A549 treated with DMSO at 1 μM for 4 hours (cell line): Measurements from ENCODE around the gene FAM174C. TPM values are rescaled to one million over a fixed set of nuclear protein-coding genes. Genes with fewer than 3 reads are reported as not detected.

Source experiments
- total RNA-seq: library from RNA; stranded (reverse); fragments of 200-300 nt; extraction: Qiagen RNA extraction; gene quantifications from 5 replicates; pipeline ENCODE4 v1.2.3, GENCODE V29; 2022; ENCODE audit warnings: low read depth

FAM174C gene
- total RNA-seq = 50.5 to 96.1 TPM (median 82.6 TPM) in 5 replicates

GRCh38 chr19:1275260-1275975 lies at the start of gene FAM174C:
Gene FAM174C (plus strand): TSS chr19:1275530. CDS start chr19:1275550, 20 bp downstream.

GRCh38 chr19:1237754-1238368 lies 37.5 kb upstream of the FAM174C start, which contains the start of gene CBARP:
Gene CBARP (minus strand): TSS chr19:1238005. CDS start chr19:1236100, 1,905 bp downstream.

GRCh38 chr19:1241417-1242095 lies 33.8 kb upstream of the FAM174C start, which contains the start of gene ATP5F1D:
Gene ATP5F1D (plus strand): TSS chr19:1241751. CDS start chr19:1241851, 100 bp downstream.

GRCh38 chr19:1248139-1248785 lies 27.1 kb upstream of the FAM174C start, which contains the start of gene MIDN:
Gene MIDN (plus strand): TSS chr19:1248583. CDS start chr19:1250297, 1,714 bp downstream.

GRCh38 chr19:1269065-1269477 lies 6.3 kb upstream of the FAM174C start, which contains the start of gene CIRBP:
Gene CIRBP (plus strand): TSS chr19:1269332. CDS start chr19:1270934, 1,602 bp downstream.

GRCh38 chr19:1285737-1286360 lies 10.5 kb downstream of the FAM174C start, which contains the start of gene EFNA2:
Gene EFNA2 (plus strand): TSS chr19:1285873. CDS start chr19:1286169, 296 bp downstream.

Other genes with a start within 250 kb of the FAM174C start
- 48.4 to 58.7 TPM (median 53.6 TPM) in 5 replicates for gene CNN2, start 248.9 kb upstream of the FAM174C start, total RNA-seq
- 4.6 to 9.3 TPM (median 8.6 TPM) in 5 replicates for gene ABCA7, start 235.4 kb upstream of the FAM174C start, total RNA-seq
- 1.1 to 2.0 TPM (median 1.9 TPM) in 5 replicates for gene ARHGAP45, start 208.4 kb upstream of the FAM174C start, total RNA-seq
- 197 to 246 TPM (median 217 TPM) in 5 replicates for gene POLR2E, start 180.2 kb upstream of the FAM174C start, total RNA-seq
- gene GPX4, start 171.5 kb upstream of the FAM174C start, total RNA-seq = 425 to 478 TPM (median 449 TPM) in 5 replicates
- gene SBNO2, start 101.3 kb upstream of the FAM174C start, total RNA-seq = 31.3 to 51.9 TPM (median 45.6 TPM) in 5 replicates
- gene STK11, start 69.8 kb upstream of the FAM174C start, total RNA-seq = 31.5 to 40.8 TPM (median 39.5 TPM) in 5 replicates
- 2.3 to 4.0 TPM (median 3.7 TPM) in 5 replicates for gene CBARP, start 37.5 kb upstream of the FAM174C start, total RNA-seq
- gene ATP5F1D, start 33.8 kb upstream of the FAM174C start, total RNA-seq = 82.4 to 163 TPM (median 149 TPM) in 5 replicates
- gene MIDN, start 26.9 kb upstream of the FAM174C start, total RNA-seq = 42.1 to 48.9 TPM (median 48.2 TPM) in 5 replicates
- 89.0 to 226 TPM (median 98.8 TPM) in 5 replicates for gene CIRBP, start 6.2 kb upstream of the FAM174C start, total RNA-seq
- gene EFNA2, start 10.3 kb downstream of the FAM174C start, total RNA-seq = 1.1 to 2.1 TPM (median 1.4 TPM) in 5 replicates
- 61.3 to 78.6 TPM (median 70.3 TPM) in 5 replicates for gene NDUFS7, start 108.4 kb downstream of the FAM174C start, total RNA-seq
- 25.1 to 40.6 TPM (median 35.1 TPM) in 5 replicates for gene GAMT, start 126.0 kb downstream of the FAM174C start, total RNA-seq
- 81.3 to 109 TPM (median 103 TPM) in 5 replicates for gene DAZAP1, start 132.1 kb downstream of the FAM174C start, total RNA-seq
- 1,625 to 1,906 TPM (median 1,687 TPM) in 5 replicates for gene RPS15, start 162.9 kb downstream of the FAM174C start, total RNA-seq
- gene APC2, start 174.6 kb downstream of the FAM174C start, total RNA-seq = 0.91 to 2.5 TPM (median 2.0 TPM) in 5 replicates
- 10.9 to 20.9 TPM (median 20.3 TPM) in 5 replicates for gene C19orf25, start 203.7 kb downstream of the FAM174C start, total RNA-seq
- gene PCSK4, start 214.8 kb downstream of the FAM174C start, total RNA-seq = 0.64 to 1.2 TPM (median 0.89 TPM) in 5 replicates
- 3.7 to 5.9 TPM (median 4.9 TPM) in 5 replicates for gene REEP6, start 215.7 kb downstream of the FAM174C start, total RNA-seq
- 2.7 to 4.2 TPM (median 3.4 TPM) in 5 replicates for gene ADAMTSL5, start 237.5 kb downstream of the FAM174C start, total RNA-seq
- 0.03 TPM in 1 of 5 replicates, not detected in the others for gene PLK5, start 248.5 kb downstream of the FAM174C start, total RNA-seq